CD4-positive, alpha-beta T cell treated with Interferon gamma for 1 hour (primary cell): ENCODE results near the gene SLC1A5.
A peak's percentile ranks its signal among the peaks of the same experiment; 100 is the strongest.

ENCODE experiments used
- DNase-seq: peaks from one replicate; pipeline ENCODE4 v3.0.0-alpha.2; 2020

The SLC1A5 gene

DNA sequence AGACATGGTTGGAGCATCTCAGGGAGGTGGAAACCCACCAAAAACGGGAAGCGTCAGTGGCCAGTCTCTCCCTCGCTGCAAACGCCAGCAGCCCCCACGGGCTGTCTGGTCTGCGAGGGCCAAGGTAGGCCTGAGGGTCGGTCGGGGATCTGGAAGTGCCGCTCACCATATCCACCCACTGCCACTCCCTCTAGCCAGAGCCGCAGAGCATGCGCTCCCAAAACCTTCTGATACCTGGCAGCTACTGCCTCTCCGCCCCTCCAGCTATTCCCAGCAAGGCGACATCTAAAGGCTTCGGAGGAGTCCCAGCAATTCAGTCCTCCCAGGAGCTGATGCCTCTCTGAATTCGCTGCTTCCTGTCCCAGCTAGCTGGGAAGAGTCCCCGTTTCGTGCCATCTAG is 46.9 kb downstream of the SLC1A5 start:
- no peak for DNase-seq

DNA sequence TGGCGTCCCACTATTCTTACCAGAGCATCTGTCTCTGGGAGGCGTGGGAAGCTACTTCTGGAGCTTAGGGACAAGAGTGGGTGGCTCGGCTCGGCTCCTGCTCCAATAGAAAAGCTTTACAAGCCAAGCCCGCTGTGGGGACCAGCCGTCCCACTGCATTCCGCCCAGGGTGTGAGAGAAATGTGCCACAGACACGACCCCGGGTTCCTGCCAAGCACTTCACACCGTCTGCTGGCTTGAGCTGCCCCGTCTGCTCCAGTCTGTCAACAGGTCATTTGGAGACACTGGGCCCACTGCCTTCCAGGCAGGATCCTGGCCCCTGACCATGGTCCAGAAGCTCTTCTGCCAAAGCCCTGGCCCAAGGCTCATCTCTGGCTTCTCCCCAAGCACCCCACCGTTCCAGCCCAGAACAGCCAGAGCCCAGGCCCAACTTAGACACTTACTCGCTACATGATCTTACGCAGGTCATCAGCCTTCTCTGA is 49.1 kb downstream of the SLC1A5 start:
- no peak for DNase-seq

GRCh38 chr19:46737761-46738171 is 50.6 kb downstream of the SLC1A5 start:
- DNase-seq: no peak

DNA sequence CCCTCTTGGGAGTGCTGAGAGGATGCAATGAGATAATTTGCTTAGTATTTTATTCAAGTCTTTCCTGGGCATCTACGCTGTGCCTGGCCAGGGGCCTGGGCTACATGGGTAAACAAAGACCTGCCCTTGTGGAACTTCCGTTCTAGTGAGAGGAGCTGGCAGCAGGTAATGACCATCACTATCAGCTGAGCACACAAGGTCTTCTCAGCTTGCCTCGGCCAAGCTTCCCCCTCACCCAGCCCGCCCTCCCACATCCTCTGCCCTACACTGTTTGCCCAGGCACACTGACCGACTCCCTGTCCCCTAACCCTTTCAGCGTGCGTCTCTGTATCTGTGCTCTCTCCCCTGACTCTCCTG is 51.1 kb downstream of the SLC1A5 start:
- DNase-seq: no peak

DNA sequence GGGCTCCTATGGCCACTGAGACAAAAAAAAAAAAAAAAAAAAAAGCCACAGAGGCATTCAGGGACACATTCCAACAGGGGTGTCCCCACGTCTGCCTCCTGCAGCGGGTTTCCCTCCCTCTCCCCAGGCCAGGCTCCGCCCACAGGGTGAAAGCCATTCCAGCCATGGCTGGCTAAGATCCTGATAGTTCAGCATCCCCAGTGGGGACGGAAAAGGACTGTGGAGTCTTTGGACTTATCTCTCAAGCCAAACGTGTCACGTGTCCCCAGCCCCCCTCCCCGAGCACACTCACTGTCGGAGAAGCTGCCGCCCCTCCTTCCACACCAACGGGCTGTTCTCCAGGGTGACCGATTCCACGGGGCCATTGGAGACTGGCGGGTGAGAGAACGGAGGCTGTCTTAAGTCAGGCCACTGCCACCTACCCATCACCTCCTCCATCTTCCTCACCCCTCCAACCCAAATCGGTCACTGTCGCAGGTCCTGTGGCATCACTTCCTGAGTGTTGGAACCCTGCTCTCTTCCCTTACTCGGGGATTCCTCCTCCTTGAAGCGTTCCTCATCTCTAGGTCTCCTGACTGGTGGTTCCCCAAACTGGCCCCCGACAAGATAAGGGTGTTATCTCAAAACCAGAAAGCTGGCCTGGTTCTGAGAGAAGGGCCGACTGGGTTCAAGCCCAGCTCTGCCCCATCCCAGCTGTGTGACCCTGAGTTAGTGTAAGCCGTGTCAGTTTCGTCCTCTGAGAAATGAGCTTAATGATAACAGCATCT is 51.7 kb downstream of the SLC1A5 start:
- DNase-seq: no peak

DNA sequence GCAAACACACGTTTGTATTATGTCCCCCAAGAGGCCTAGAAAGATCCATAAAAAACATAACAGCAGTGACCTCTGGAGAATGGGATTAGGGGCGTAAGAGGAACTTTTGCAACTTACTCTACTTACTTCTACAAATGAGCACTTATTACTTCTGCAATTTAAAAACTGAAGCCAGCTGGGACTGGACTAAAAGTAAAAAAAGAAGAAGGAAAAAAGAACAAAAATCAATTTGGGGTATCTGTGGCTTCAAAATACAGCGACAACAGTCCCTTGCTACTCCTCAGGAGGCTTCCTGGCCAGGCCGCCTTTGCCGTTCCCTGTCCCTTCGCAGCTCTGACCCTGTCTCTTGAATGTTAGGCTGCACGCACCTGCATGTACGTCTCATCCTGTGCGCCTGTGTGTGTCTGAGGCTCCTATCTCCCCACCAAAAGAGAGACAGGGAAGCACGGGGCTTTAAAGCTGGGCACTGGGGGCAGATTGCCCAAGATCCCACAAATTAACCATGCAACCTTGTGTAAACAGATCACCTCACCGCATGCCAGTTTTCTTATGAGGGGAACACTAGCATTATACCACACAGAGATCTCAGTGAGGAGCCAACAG is 54.6 kb downstream of the SLC1A5 start:
- DNase-seq: no peak

- DNase-seq: peak; percentile 66
These were observed 55.3 kb downstream of the SLC1A5 start for GRCh38 chr19:46732966-46733689.

DNA sequence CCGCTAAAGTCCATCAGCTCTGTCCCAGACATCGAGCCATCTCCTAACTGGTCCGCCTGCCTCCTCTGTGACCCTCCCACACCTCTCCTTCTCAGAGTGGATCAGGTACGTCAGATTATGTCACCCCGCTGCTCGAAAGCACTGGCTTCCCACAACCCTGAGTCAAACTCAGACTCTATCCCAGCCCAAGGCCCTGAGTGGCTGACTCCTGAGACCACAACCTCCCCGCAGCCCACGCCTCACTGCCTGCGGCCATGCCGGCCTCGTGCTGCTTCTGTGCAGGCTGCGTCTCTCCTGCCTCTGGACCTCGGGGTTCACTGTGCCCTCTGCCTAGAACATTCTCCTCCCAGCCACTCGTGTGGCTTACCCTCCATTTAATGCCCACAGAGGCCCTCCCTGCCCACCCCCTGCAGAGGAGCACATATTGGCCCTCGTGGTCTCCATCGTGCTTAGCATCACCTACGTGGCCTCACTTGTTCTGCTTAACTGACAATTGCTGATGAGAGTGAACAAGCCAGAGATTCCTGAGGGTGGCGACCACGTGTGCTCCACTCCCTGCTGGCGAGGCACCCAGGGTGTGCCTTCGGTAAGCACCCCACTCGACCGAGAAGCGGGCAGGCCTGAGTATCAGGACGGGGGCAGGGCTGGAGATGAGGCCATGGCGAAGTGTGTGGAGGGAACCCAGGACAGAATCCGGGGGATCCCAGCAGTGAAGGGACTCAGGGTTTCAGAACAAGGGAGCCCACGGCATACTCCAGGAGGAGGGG is 56.0 kb downstream of the SLC1A5 start:
- DNase-seq: no peak

DNA sequence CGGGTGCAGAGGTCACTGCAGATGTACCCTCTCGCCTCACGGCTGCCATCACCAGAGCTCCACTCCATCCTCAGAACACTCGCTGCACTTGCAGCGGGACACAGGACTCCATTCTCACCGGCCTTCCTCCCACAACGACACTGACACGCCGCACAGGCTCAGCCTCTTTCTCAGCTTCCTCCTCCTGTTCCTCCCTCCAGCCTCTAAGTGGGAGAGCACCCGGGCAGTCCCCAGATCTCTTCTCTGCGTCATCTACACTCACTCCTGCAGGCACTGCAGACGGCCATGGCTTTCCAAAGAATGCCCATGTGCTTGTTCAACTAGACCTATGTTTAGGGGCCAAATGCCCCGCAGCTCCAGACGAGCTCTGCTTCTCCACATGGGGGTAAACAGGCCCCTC is 56.8 kb downstream of the SLC1A5 start:
- peak; percentile 42 for DNase-seq

GRCh38 chr19:46731007-46731501 is 57.3 kb downstream of the SLC1A5 start:
- DNase-seq: peak; percentile 61

GRCh38 chr19:46730595-46730994 is 57.8 kb downstream of the SLC1A5 start:
- no peak for DNase-seq

- no peak for DNase-seq
These were observed 58.2 kb downstream of the SLC1A5 start for GRCh38 chr19:46730187-46730586.

DNA sequence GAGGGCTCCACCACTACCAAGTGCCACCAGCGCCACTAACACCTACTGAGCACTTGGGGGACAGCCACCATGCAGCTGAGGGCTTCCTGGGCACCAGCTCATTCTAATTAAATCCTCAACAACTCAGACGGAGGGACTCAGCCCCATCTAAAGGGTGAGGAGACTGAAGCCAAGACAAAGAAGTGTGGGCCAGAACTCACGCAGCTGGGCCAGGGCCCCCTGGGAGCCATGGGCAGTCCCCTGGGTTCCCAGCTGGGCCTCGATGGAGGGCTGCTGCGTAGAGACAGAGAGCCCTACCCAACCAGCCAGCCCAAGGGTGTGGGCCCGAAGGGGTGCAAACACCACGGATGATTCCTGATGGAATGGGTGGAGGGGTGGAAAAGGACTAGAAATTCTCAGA is 58.7 kb downstream of the SLC1A5 start:
- DNase-seq: no peak

GRCh38 chr19:46728693-46729339 is 59.6 kb downstream of the SLC1A5 start:
- DNase-seq: peak; percentile 78

DNA sequence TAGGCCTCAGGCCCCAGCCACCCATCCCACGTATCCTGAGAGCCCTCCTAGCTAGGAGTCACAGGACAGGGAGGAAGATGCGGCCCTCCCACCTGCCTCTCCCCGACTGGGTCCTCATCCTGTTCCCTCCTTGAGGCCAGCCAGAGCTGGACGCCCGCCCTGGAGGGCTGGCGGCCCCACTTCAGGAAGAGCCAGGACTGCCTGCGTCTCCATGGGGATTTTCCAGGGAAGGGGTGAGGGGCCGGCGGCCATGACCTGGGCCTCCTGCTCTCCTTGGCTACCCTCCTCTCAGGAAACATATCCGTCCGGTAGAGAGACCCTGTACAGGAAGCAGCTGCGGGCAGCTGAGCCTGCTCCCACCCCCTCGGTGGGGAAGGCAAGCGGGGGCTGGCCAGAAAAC is 60.2 kb downstream of the SLC1A5 start:
- no peak for DNase-seq

GRCh38 chr19:46727757-46728156 is 60.6 kb downstream of the SLC1A5 start:
- DNase-seq: no peak

DNA sequence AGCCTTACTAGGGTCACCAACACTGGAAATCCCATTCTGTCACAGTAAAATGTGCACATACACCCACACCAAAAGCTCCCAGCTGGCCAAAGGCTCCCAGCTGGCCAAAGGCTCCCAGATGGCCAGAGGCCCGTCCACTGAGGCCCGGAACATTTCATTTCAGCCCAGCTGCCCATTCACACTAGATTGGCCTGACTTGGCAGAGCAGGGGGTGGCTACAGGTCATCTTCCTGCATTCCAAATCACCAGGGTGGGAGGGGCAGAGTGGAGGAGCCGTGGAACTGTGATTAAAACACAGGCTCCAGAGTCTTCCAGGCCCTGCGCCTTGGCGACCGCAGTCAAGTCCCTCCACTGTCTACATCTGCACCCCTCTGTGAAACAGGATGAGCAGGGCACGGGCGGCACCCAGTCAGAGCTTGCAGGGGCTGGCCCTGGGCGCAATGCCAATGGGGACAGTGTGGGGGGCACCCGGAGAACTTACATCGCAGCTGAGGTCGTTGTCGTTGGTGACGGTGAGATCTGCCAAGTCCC is 61.4 kb downstream of the SLC1A5 start:
- no peak for DNase-seq

GRCh38 chr19:46726551-46726950 is 61.8 kb downstream of the SLC1A5 start:
- DNase-seq: no peak

DNA sequence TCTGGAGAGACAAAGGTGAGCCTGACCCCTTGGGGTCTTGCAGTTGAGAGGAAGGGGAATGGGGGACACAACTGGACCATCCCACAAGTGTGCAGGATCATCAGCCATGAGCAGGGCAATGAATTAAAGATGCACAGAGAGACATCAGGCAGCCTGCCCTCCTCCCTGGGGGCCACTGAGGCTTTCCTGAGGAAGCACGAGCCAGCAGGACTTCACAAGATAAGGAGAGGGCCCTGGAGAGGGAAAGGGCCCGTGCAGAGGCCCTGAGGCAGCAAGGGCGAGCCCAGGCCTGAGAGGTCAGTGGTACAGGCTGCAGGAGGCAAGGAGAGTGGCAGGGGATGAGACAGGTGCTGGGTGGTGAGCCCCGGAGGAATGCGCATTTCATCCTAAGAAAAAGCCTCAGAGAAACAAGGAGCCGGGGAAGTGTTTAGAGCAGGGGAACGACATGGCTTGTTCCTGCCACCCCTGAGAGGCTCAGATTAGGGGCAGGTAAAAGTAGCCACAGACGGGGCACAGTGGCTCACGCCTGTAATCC is 62.5 kb downstream of the SLC1A5 start:
- DNase-seq: no peak

DNA sequence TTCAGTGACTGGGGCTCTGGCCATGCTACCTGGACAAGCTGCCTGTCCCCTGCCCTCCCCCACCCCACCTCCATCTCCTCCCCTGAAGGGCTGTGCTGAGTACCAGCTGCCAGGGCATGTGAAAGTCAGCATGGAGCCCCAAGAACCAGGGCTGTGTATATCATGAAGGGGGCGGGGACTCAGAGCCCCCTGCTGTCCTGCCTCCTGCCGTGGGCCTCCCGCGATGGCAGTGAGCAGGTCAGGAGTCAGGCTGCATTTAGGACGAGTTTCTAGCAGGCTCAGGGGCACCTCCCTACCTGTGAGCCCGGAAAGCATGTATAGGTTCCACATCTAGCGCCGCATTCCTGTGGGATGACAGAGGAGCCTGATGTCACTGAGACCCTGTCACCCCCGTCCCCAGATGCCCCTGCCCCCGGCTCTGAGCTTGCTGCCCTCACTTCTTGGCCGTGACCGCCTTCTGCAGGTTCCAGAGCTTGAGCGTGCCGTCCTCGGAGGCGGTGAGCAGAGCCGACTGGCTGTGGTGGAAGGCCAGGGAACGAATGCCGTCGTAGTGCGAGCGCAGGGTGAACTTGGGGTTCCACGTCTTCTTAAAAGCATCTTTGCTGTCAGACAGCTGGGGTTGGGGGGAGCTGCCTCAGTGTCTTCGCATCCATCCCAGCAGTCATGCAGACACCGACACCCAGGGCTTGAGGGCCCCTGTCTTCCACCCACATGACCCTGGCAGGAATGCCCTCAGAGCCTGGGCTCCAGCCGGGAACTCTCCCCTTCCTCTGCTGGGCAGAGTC is 63.2 kb downstream of the SLC1A5 start:
- DNase-seq: no peak
